Hematopoietic multipotent progenitor cell treated with erythropoietin and hydrocortisone succinate and interleukin-3 and kit ligand, for 17 days (in vitro differentiated cells): ENCODE results near the gene BARHL1.

Experiments used
- DNase-seq: peaks from one replicate; pipeline ENCODE4 v3.0.0-alpha.2; 2015; ENCODE audit warnings: low spot score

BARHL1 gene

DNA sequence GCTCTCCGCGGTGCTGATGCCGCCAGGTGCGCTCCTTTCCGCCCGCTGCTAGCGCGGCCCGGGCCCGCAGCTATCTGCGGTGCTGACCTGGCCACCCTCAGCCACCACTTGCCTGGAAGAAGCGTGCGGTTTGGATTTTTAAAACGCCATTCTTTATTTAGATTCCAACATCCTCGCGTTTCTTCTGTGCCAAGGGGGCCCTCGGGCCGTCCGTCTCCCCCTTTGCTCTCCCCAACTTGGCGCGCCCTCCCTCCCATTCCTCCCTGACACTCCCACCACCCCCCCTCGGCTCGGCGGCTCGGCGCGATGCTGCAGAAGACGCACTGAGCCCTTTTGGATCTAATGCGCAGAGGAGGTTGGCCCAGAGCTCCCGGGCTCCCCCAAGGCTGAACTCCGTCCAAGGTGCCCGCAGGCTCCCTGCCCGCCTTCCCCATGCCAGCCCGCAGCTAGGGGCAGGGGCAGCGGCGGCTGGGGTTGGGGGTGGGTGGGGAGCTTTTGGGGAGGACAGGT is at the start of gene BARHL1:
Gene BARHL1 (plus strand): TSS at position 331 of the 510 bp plus-strand sequence. CDS start 192 bp downstream, outside the sequence.
- no peak for DNase-seq

DNA sequence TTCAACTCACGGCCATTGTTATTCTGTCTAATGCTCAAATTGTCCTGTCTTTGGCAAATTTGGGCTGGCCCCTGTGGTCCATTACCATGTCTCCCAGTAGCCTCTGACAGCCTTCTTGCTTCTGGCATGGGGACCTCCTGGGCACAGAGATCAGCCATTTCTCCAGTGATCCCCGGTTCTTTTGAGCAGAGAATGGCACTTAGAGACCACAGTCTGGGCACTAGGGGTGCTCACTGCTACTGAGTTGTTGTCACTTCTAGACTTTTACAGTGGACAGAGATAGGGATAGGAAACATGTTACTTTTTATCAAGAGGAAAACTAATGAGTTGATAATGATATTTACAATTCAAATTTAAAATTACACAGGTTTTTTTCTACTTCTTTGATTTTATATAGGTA is 47.6 kb upstream of the BARHL1 start:
- no peak for DNase-seq

DNA sequence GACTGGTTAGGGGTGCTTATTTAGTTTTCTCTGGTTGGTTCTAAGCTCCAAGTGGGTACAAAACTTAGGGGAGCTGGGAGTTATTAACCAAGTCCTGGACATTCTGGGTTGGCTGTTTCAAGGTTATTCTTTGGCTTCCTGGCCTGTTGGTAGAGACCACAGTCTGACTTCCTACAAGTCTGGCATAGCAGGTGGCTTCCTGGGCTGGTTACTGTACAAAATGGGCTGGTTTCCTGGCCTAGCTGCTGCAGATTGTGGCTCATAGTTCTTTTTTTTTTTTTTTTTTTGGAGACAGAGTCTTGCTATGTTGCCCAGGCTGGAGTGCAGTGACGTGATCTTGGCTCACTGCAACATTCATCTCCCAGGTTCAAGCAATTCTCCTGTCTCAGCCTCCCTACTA is 46.3 kb upstream of the BARHL1 start:
- DNase-seq, result no peak

DNA sequence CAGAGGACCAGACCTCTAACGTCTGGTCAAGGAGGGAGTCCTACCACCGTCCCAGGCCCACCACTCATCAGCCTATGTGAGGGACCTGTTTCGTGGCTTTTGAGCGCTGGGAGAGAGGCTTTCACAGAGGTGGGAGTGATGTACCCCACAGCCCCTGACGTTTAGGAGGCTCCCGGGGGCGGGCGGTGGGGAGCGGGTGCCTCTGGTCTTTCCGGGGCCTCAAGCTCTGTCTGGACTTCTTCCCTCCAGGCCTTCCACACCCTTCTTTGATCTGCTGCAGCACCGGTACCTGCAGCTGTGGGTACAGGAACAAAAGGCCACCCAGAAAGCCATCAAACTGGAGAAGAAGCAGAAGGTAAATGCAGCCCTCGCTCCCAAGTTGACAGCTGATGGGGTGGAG is 45.1 kb upstream of the BARHL1 start:
- no peak for DNase-seq

GRCh38 chr9:132538071-132538470 is 44.3 kb upstream of the BARHL1 start:
- DNase-seq, result no peak

- DNase-seq, result no peak
Measured at GRCh38 chr9:132539096-132539495, 43.3 kb upstream of the BARHL1 start.

DNA sequence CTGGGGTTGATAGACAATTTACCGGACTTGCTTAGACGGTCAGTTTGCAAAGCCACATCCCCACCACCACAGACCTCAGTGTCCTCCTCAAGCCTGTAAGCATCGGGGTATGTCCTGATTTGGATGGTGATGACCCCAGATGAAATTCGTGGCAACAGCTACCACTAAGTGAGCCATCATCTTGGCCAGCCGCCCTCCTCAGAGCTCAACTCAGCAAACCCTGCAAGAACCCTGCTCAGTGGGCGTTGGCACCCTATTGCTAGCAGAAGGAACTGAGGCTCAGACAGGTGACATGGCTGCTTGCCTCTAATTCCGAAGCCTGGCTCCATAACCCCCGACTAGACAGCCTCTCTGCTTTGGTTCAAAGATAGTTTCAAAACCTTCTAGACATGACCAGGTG is 41.4 kb upstream of the BARHL1 start:
- no peak for DNase-seq

- DNase-seq, result no peak
Measured at GRCh38 chr9:132541870-132542830, 40.3 kb upstream of the BARHL1 start.

DNA sequence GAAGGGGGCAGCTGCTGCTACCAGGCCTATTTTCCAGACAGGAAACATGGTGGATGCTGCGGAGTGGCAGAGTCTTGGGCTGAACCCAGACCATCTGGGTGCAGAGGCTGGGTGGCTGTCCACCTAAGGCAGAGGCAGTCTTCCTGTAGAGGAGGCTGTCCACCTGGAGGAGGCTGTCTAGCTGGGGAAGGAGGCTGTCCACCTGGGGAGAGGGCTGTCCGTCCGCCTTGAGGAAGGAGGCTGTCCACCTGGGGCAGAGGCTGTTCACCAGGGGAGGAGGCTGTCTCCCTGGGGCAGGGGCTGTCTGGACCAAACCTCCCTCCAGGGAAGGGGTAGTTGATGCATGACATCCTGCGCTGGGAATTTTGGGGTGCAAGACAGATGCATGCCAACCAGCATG is 39.2 kb upstream of the BARHL1 start:
- no peak for DNase-seq

GRCh38 chr9:132543960-132544359 is 38.4 kb upstream of the BARHL1 start:
- no peak for DNase-seq

DNA sequence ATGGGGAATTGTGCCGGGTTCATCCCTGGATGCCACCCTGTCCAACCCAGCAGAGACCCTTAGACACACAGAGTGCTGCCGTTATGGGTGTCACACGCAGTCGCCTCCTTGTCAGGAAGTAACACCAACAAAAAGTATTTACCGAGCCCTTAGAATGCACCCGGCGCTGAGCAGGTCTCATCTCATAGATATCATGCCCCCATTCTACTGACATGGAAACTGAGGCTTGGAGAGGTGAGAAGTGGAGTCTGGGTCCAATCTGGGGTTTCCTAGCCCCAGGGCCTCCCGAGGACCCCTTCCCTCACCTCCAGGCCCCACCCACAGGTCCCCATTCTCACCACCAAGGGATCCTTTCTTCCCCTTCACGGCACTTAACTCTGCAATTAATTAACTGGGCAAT is 36.8 kb upstream of the BARHL1 start:
- no peak for DNase-seq

DNA sequence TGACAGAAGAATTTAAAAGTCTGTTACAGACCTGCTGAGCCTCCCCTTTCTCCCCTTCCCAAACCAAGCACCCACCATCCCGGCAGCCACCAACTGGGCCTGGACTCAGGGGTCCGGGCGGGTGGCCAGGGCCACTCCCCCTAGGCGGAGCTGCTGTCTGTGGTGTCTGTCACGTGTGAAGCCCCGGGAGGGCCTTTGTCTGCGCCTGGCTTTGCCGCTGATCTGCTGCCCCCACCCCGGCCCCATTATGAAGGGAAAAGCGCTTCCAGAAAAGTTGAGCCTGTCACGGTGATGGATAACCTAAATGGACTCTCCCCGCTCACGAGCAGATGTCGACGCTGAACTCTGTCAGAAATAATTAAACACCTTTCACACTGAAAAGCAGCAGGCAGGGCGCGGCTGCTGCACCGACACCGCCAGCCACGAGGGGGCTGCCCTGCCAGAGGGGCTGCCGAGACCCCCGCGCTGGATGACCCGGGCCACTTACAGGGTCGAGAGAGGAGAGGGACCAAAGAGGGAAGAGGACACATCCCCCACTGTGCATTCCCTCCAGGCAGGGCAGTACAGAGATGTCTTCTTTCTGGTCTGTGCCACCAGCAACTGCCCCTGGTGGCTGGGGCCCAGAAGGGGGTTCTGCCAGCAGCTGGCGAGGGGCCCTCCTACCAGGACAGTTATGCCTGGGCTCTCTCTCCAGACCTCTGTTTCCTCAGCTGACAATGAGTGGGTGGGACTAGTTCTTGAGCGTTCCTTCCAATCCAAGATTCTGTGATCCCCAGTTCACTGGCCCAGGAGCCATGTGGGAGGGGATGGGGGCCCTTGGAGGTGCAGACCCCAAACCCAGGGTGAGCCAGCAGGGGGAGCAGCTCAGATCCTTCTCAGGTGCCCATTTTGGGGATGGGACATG is 36.0 kb upstream of the BARHL1 start:
- DNase-seq, result no peak

DNA sequence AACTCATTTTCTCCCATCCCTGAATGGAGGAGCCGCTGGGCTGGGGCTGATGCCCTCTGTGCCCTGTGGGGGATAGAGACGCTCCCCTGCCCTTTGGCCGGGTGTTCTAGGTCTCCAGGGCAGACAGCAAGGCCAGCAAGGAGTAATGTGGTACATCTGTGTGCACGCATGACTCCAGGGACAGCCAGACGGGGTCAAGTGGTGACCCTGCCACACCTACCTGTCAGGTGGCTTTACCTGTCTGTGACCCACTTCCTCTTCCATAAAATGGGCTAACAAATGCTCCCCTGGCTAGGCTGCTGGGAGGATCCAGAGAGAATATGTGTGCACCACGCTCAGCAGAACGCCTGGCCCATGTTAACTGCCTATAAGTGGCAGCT is 35.4 kb upstream of the BARHL1 start:
- DNase-seq, result no peak

- DNase-seq, result no peak
Measured at GRCh38 chr9:132547436-132547835, 35.0 kb upstream of the BARHL1 start.

DNA sequence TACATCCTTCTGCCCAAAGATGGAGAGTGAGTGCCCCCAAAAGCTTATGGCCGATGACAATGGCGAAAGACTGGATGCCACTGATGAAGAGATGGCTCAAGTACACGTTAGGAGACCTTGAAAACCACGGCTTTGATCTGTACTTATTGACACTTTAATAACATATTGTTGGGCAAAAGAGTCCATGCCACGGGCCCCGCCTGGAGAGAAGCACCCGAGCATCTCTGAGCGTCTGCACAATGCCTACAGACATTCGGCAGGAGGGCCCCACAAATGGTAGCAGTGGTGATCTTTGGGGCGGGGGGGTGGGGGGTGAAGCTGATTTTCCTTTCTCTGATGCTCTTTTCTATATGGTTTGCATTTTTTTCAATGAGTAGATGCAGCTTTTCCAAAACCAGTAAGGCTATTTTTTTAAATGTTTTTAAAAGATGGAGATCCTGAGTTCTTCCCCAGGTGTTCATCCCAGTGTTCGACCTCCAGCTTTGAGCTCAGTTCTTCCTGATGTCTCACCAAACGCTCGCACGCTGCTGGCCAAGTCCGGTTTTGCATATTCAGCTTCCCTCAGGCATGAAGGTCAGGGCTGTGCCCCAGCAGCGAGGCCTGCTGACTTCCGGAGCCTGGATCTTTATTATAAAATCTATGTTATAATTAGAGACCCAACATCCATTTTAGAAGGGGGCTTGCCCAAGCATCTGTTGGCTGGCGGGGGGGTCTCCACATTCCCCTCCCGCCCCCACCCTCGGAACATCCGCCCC is 34.3 kb upstream of the BARHL1 start:
- DNase-seq, result no peak

GRCh38 chr9:132548751-132549640 is 33.4 kb upstream of the BARHL1 start:
- DNase-seq, result no peak

- no peak for DNase-seq
Measured at GRCh38 chr9:132551556-132551955, 30.9 kb upstream of the BARHL1 start.

DNA sequence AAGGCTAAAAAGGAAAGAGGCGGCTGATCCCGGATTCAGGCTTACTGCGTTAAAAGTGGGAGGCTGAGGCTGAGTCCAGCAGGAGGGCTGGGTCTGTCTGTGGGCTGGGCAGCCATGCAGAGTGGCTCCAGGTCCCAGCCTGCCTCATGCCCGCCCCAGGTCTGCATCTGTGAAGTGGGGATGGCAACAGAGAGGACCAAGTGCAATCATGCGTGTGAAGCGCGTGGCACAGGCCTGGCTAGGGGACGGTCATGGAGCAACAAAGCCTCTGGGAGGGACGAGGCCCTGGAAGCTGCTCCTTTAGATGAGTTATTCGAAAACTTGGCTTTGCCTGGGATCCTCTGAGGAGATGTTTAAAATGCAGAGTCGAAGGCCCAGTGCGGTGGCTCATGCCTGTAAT is 30.4 kb upstream of the BARHL1 start:
- no peak for DNase-seq

DNA sequence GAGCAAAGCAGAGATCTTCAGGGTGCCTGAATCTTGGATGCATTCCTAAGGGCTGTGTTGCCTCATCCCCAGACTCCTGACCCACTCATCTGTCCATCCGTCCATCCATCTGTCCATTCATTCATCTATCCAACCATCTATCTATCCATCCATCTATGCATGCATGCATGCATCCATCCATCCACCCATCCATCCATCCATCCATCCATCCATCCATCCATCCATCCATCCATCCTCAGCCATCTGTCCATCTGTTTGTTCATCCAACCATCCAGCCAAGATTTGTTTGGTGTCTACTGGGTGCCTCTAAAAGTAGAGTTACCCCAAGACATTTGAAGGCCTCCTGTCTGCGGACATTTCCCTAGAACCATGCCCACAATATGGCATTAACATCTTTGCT is 27.7 kb upstream of the BARHL1 start:
- DNase-seq, result no peak

- no peak for DNase-seq
Measured at GRCh38 chr9:132555528-132555927, 26.9 kb upstream of the BARHL1 start.

GRCh38 chr9:132556235-132556634 is 26.2 kb upstream of the BARHL1 start:
- no peak for DNase-seq
